HTR-8/SVneo (cell line): ENCODE data around the gene SLC35D3.
"Not testable (repeated sequence)": the region's sequence is repeated elsewhere in the genome, so short reads cannot be mapped to it uniquely, and the experiment has no call there.

Source experiments
- DNase-seq: peaks from one replicate; pipeline ENCODE4 v3.0.0; 2011; ENCODE audit warnings: low spot score, mixed read lengths; ENCODE audit not compliant: insufficient read length
- FAIRE-seq: peaks from 2 replicates; lab custom pipeline; 2011; peaks lifted over from hg19 to GRCh38; lab: Jason Lieb, UNC

The SLC35D3 gene

GRCh38 chr6:136921936-136922684 is at the start of gene SLC35D3:
Gene SLC35D3 (plus strand): TSS chr6:136922301. CDS start chr6:136922429, 128 bp downstream.
- FAIRE-seq (no peak), DNase-seq (peak; percentile 22)

GRCh38 chr6:136873748-136874147 is 48.4 kb upstream of the SLC35D3 start:
- DNase-seq = no peak
- FAIRE-seq = no peak

- not testable (repeated sequence) for FAIRE-seq, DNase-seq
Measured at GRCh38 chr6:136876469-136876868, 45.6 kb upstream of the SLC35D3 start.

GRCh38 chr6:136880748-136881460 is 41.2 kb upstream of the SLC35D3 start:
- FAIRE-seq = no peak
- no peak for DNase-seq

GRCh38 chr6:136886091-136886490 is 36.0 kb upstream of the SLC35D3 start:
- DNase-seq = no peak
- no peak for FAIRE-seq

- no peak for DNase-seq
- no peak for FAIRE-seq
Measured at GRCh38 chr6:136887953-136888352, 34.1 kb upstream of the SLC35D3 start.

GRCh38 chr6:136889271-136890193 is 32.6 kb upstream of the SLC35D3 start:
- no peak for DNase-seq

GRCh38 chr6:136890194-136890839 is 31.8 kb upstream of the SLC35D3 start:
- DNase-seq = no peak
- no peak for FAIRE-seq

More at GRCh38 chr6:136889271-136890193, 32.6 kb upstream of the SLC35D3 start:
- no peak for FAIRE-seq

GRCh38 chr6:136890986-136891385 is 31.1 kb upstream of the SLC35D3 start:
- DNase-seq (no peak), FAIRE-seq (no peak)

GRCh38 chr6:136893187-136893586 is 28.9 kb upstream of the SLC35D3 start:
- no peak for FAIRE-seq

GRCh38 chr6:136895901-136896300 is 26.2 kb upstream of the SLC35D3 start:
- no peak for FAIRE-seq

More at GRCh38 chr6:136893187-136893586, 28.9 kb upstream of the SLC35D3 start:
- no peak for DNase-seq

GRCh38 chr6:136897071-136897470 is 25.0 kb upstream of the SLC35D3 start:
- no peak for FAIRE-seq
- no peak for DNase-seq

More at GRCh38 chr6:136895901-136896300, 26.2 kb upstream of the SLC35D3 start:
- DNase-seq = no peak

- no peak for FAIRE-seq
Measured at GRCh38 chr6:136901212-136901784, 20.8 kb upstream of the SLC35D3 start.

GRCh38 chr6:136904477-136904876 is 17.6 kb upstream of the SLC35D3 start:
- not testable (repeated sequence) for FAIRE-seq, DNase-seq

More at GRCh38 chr6:136901212-136901784, 20.8 kb upstream of the SLC35D3 start:
- no peak for DNase-seq

GRCh38 chr6:136914947-136915346 is 7.2 kb upstream of the SLC35D3 start:
- FAIRE-seq (no peak), DNase-seq (no peak)

- DNase-seq = no peak
- no peak for FAIRE-seq
Measured at GRCh38 chr6:136918706-136919105, 3.4 kb upstream of the SLC35D3 start.

GRCh38 chr6:136920216-136920615 is 1.9 kb upstream of the SLC35D3 start:
- no peak for FAIRE-seq
- DNase-seq = no peak

- no peak for DNase-seq
- no peak for FAIRE-seq
Measured at GRCh38 chr6:136920671-136921380, 1.3 kb upstream of the SLC35D3 start.
